Keratinocyte (primary cell): ENCODE results near the gene ARNT2. TPM values are rescaled to one million over a fixed set of nuclear protein-coding genes. Genes with fewer than 3 reads are reported as not detected.

Source experiments
- DNase-seq: peaks from one replicate; pipeline ENCODE4 v3.0.0-alpha.2; 2011; ENCODE audit warnings: low read depth, missing footprints, low spot score
- FAIRE-seq: peaks from 2 replicates; lab custom pipeline; 2011; peaks lifted over from hg19 to GRCh38; lab: Jason Lieb, UNC
- H2AFZ ChIP-seq: 2 replicates; pipeline ENCODE4 v1.6.0; 2012; ENCODE audit warnings: low read length, control low read depth, inconsistent platforms; ENCODE audit not compliant: control insufficient read depth
- H3K27ac ChIP-seq: 2 replicates; pipeline ENCODE4 v1.5.1; 2011; ENCODE audit warnings: low read length; ENCODE audit not compliant: control insufficient read depth, insufficient read depth
- H3K27me3 ChIP-seq: 3 replicates; pipeline ENCODE4 v1.6.0; 2011; ENCODE audit warnings: low read length; ENCODE audit not compliant: control insufficient read depth, insufficient read depth; ENCODE audit errors: extremely low read depth
- H3K36me3 ChIP-seq, 2 experiments: 2 replicates in 1 of 2; 3 replicates in 1 of 2; pipeline ENCODE4 v1.5.1; 2011; ENCODE audit warnings: low read length in 2 of 2, mild to moderate bottlenecking in 1 of 2; ENCODE audit not compliant: control insufficient read depth in 2 of 2, insufficient read depth in 2 of 2; ENCODE audit errors: extremely low read depth in 1 of 2
- H3K4me1 ChIP-seq: 3 replicates; pipeline ENCODE4 v1.5.1; 2011; ENCODE audit warnings: low read length; ENCODE audit not compliant: control insufficient read depth, insufficient read depth; ENCODE audit errors: extremely low read depth
- H3K4me2 ChIP-seq: 3 replicates; pipeline ENCODE4 v1.6.0; 2011; ENCODE audit warnings: low read depth, low read length; ENCODE audit not compliant: control insufficient read depth, insufficient read depth; ENCODE audit errors: extremely low read depth
- H3K4me3 ChIP-seq, 3 experiments: fragments of 200-600 bp in 1 of 3; sonication (generic) in 1 of 3; 2 replicates in 2 of 3; 3 replicates in 1 of 3; pipeline ENCODE4 v1.5.1; 2011 to 2016; ENCODE audit warnings: low read length in 3 of 3, mild to moderate bottlenecking in 3 of 3, control low read depth in 2 of 3, inconsistent platforms in 1 of 3, low read depth in 1 of 3, mixed read lengths in 1 of 3, mixed run types in 1 of 3, moderate library complexity in 1 of 3; ENCODE audit not compliant: control insufficient read depth in 2 of 3, insufficient read depth in 2 of 3; ENCODE audit errors: extremely low read depth in 1 of 3
- H3K79me2 ChIP-seq: 2 replicates; pipeline ENCODE4 v1.6.0; 2012; ENCODE audit warnings: low read length; ENCODE audit not compliant: control insufficient read depth, insufficient read depth
- H3K9ac ChIP-seq: 3 replicates; pipeline ENCODE4 v1.6.0; 2011; ENCODE audit warnings: low read length; ENCODE audit not compliant: control insufficient read depth, insufficient read depth; ENCODE audit errors: extremely low read depth
- H3K9me1 ChIP-seq: 3 replicates; pipeline ENCODE4 v1.6.0; 2011; ENCODE audit warnings: low read length; ENCODE audit not compliant: control insufficient read depth, insufficient read depth; ENCODE audit errors: extremely low read depth
- H3K9me3 ChIP-seq: 2 replicates; pipeline ENCODE4 v1.5.1; 2012; ENCODE audit warnings: low read depth, low read length; ENCODE audit not compliant: control insufficient read depth
- H4K20me1 ChIP-seq: 3 replicates; pipeline ENCODE4 v1.6.0; 2011; ENCODE audit warnings: low read length; ENCODE audit not compliant: control insufficient read depth, insufficient read depth; ENCODE audit errors: extremely low read depth
- CTCF ChIP-seq, 3 experiments: IDR thresholded peaks in 1 of 3; conservative IDR thresholded peaks in 1 of 3; optimal IDR thresholded peaks in 1 of 3; 2 replicates in 2 of 3; 3 replicates in 1 of 3; pipeline versions ENCODE3 to v1.5.1; 2011; ENCODE audit warnings: low read length in 3 of 3, mild to moderate bottlenecking in 3 of 3, moderate library complexity in 2 of 3, control low read depth in 1 of 3, inconsistent platforms in 1 of 3; ENCODE audit not compliant: insufficient read depth in 2 of 3; ENCODE audit errors: extremely low read depth in 1 of 3
- EZH2 ChIP-seq: IDR thresholded peaks from one replicate; pipeline ENCODE4 v1.6.1; 2012; ENCODE audit warnings: inconsistent platforms, mild to moderate bottlenecking, low read length, moderate library complexity
- dilution Hi-C: fragments of 300-500 bp; cut with MboI; formaldehyde crosslinking; loops from one replicate; pipeline ENCODE4 v1.7.0; 2020; ENCODE audit warnings: low sequenced_read_pairs; ENCODE audit not compliant: extremely low pct_ligation_motif_present
- polyA plus RNA-seq, 5 experiments: library from polyadenylated mRNA; depleted of rRNA in 3 of 5; stranded (reverse) in 3 of 5; stranded (forward) in 1 of 5; unstranded in 1 of 5; fragments of >200 nt; gene quantifications; 1 replicate in 1 of 5; 2 replicates in 3 of 5; 3 replicates in 1 of 5; pipeline versions ENCODE4 v1.2.1 to v1.2.3, GENCODE V29; 2011 to 2012; ENCODE audit warnings: missing spikeins in 2 of 5, low read depth in 1 of 5, low replicate concordance in 1 of 5

ARNT2 gene
- polyA plus RNA-seq, 1 donor (not counting 4 experiments of a cell fraction or from before 2014, with no cell fraction given) = 0.16 TPM

DNA sequence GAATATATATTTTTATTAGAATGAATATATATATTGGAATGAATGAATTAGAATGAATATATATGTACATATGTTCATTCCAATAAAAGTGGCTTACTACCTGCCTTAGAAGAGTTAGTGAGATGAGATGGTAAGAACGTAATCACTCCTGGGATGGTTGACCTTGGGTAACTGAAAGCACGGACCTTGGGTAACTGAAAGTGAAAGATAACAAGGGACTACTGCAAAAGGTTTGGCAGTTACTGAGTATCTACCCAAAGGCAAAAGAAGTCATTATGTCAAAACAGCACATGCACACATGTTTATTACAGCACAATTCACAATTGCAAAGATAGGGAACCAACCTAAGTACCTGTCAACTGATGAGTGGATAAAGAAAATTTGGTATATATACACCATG, 16.5 kb downstream of the ARNT2 start:
- Histone ChIP-seq H3K9me3 (no peaks in the 10 kb centered on the region), H3K9me1 (no peaks in the 10 kb centered on the region), H3K27ac (no peak overlapping the region), H3K4me1 (peaks cover 8% of the 10 kb centered on the region), H3K27me3 (no peaks in the 10 kb centered on the region), H3K36me3 (no peaks in the 10 kb centered on the region), H3K4me3 (no peak overlapping the region), H3K9ac (no peak overlapping the region), H4K20me1 (no peaks in the 10 kb centered on the region), H3K79me2 (no peaks in the 10 kb centered on the region), H3K4me2 (no peak overlapping the region), H2AFZ (no peak overlapping the region)
- TF ChIP-seq EZH2 (no peak), CTCF (optimal IDR thresholded peaks at IDR 0.05 in 1 of 3, IDR thresholded peaks at IDR 0.05 in 1 of 3, conservative IDR thresholded peaks at IDR 0.05 in 1 of 3; ENCODE audit: extremely low read depth in 1 of 3, insufficient read depth in 2 of 3, low read length in 3 of 3) (no peak)
- DNase-seq = no peak
- FAIRE-seq = no peak
- dilution Hi-C loops = no loop called here

GRCh38 chr15:80423215-80423614, 19.0 kb downstream of the ARNT2 start:
- FAIRE-seq (no peak), DNase-seq (no peak)
- Histone ChIP-seq H3K79me2 (no peaks in the 10 kb centered on the region), H2AFZ (no peak overlapping the region), H3K4me1 (no peaks in the 10 kb centered on the region), H3K4me2 (no peak overlapping the region), H3K36me3 (no peaks in the 10 kb centered on the region), H3K27ac (no peak overlapping the region), H3K9me3 (no peaks in the 10 kb centered on the region), H3K27me3 (peaks cover 3% of the 10 kb centered on the region), H4K20me1 (no peaks in the 10 kb centered on the region), H3K9me1 (no peaks in the 10 kb centered on the region), H3K4me3 (no peak overlapping the region), H3K9ac (no peak overlapping the region)
- dilution Hi-C loops = no loop called here
- no peak for TF ChIP-seq CTCF (optimal IDR thresholded peaks at IDR 0.05 in 1 of 3, IDR thresholded peaks at IDR 0.05 in 1 of 3, conservative IDR thresholded peaks at IDR 0.05 in 1 of 3; ENCODE audit: extremely low read depth in 1 of 3, insufficient read depth in 2 of 3, low read length in 3 of 3)
- no peak for TF ChIP-seq EZH2
